Activated T-cell treated with anti-CD3 and anti-CD28 coated beads, Interleukin-2, amount 50 U/mL, for 4 hours (primary cell): ENCODE measurements around the gene SPATA12. TPM values are rescaled to one million over a fixed set of nuclear protein-coding genes. Genes with fewer than 3 reads are reported as not detected.

Source experiments
- ATAC-seq, 2 donors: fragments of 200-7000 bp; cut with Tn5 transposase; one replicate each; pipeline ENCODE4 v1.10.0; 2021
- DNase-seq: peaks from one replicate; pipeline ENCODE4 v3.0.0-alpha.2; 2020
- H3K27me3 Mint-ChIP-seq: one replicate; pipeline ENCODE4 v1.8.0; 2021; ENCODE audit warnings: low read depth, mixed read lengths
- H3K36me3 Mint-ChIP-seq: one replicate; pipeline ENCODE4 v1.8.0; 2022; ENCODE audit warnings: mixed read lengths; ENCODE audit not compliant: insufficient read depth
- H3K4me1 Mint-ChIP-seq: one replicate; pipeline ENCODE4 v1.8.0; 2021; ENCODE audit warnings: low read depth, mixed read lengths
- H3K4me3 Mint-ChIP-seq: one replicate; pipeline ENCODE4 v1.8.0; 2021; ENCODE audit warnings: mild to moderate bottlenecking, moderate library complexity, mixed read lengths
- H3K9me3 Mint-ChIP-seq: one replicate; pipeline ENCODE4 v1.8.0; 2021; ENCODE audit warnings: mixed read lengths
- total RNA-seq, 3 donors: library from RNA; stranded (reverse); gene quantifications; one replicate each; pipeline ENCODE4 v1.2.1, GENCODE V29; 2021

The SPATA12 gene, protein sequence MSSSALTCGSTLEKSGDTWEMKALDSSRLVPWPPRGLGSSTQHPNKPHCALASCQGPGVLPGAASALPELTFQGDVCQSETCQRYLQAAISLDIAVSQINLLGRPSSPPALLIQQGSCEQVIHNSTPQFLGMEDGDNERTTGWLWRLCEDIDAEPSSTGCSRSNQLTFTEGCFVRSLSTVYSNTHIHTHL
- not detected for total RNA-seq

DNA sequence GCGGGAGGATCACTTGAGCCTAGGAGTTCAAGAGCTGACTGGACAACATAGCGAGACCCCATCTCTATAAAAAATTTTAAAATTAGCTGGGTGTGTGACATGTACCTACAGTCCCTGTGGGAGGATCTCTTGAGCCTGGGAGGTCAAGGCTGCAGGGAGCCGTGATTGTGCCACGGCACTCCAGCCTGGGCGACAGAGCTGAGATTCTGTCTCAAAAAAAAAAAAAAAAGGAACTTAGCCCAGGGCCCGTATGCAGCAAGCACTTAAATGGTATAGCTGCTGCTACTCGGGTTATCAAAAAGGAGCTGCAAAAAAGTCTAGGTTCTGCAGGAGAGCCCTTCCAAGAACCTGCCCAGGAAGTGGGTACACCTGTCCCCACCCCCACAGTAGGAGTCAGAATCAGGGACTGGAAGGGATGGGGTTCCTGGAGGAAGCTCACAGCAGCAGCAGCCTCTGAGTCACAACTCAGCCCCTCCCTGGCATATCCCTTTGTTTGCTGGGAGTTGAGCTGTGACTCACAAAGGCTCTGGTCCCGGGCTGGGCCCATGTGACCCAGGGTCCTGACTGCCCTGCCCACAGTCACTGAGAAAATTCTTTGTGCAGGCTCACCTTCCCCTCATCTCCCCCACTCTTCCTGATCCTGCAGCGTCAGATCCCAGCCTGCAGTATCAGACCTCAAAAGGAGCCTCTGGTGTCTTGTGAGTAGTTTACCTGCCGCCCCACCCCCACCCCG, at the start of gene SPATA12:
Gene SPATA12 (plus strand): TSS at position 576 of the 733 bp plus-strand sequence. CDS start 13,031 bp downstream, outside the sequence.
- no peak within 1 kb of the TSS for H3K4me3 Mint-ChIP-seq
- no peaks in the 10 kb centered on the region for H3K9me3 Mint-ChIP-seq
- H3K4me1 Mint-ChIP-seq = no peaks in the 10 kb centered on the region
- H3K27me3 Mint-ChIP-seq = peaks cover 20% of the 10 kb centered on the region
- H3K36me3 Mint-ChIP-seq = no peaks in the 10 kb centered on the region
- ATAC-seq = no peak
- DNase-seq = no peak

DNA sequence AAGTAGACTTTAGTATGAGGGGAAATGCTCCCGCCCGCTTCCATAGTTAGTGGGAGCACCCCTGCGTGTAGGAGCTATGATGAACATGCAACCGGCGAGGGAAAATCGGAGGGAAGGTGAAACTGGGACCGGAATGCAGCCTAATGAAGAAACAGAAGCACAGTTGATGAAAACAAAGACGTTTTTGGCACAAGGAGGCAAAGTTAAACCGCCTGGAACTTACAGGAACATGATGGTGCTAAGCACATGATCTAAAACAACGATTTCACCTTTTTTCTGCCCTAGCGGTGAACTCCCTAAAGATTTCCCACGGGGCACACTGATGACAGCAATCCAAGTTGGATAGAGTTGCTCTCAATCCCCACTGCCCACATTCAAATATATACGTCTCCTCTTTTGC, 49.4 kb upstream of the SPATA12 start:
- H3K9me3 Mint-ChIP-seq = no peaks in the 10 kb centered on the region
- H3K27me3 Mint-ChIP-seq = peaks cover 6% of the 10 kb centered on the region
- peaks cover 4% of the 10 kb centered on the region for H3K4me1 Mint-ChIP-seq
- no peak overlapping the region for H3K4me3 Mint-ChIP-seq
- DNase-seq = no peak
- ATAC-seq = no peak
- no peaks in the 10 kb centered on the region for H3K36me3 Mint-ChIP-seq

DNA sequence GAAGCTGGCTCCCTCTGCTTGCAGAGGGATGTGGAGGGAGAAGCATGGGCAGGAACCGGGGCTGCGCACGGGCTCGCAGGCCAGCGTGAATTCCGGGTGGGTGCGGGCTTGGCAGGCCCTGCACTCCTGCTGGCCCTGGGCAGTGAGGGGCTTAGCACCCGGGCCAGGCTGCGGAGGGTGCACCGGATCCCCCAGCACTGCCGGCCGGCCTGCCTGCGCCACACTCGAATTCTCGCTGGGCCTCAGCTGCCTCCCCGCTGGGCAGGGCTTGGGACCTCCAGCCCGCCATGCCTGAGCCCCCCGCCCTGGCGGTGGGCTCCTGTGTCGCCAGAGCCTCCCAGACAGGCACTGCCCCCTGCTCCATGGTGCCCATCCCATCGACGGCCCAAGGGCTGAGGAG, 47.6 kb upstream of the SPATA12 start:
- Mint-ChIP-seq H3K9me3 (no peaks in the 10 kb centered on the region), H3K4me1 (no peaks in the 10 kb centered on the region), H3K27me3 (peaks cover 10% of the 10 kb centered on the region), H3K36me3 (no peaks in the 10 kb centered on the region), H3K4me3 (no peak overlapping the region)
- ATAC-seq = no peak
- no peak for DNase-seq

DNA sequence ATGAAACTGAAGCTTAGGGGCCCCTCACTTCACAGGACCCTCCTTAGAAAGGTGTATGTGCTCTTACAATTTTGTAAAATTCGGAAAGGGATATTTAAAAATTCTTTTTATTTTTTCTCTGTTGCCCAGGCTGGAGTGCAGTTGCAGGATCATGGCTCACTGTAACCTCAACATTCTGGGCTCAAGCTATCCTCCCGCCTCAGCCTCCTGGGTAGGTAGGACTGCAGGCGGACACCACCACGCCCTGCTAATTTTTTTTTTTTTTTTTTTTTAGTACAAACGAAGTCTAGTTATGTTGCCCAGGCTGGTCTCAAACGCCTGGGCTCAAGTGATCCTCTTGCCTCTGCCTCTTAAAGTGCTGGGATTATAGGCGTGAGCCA, 45.1 kb upstream of the SPATA12 start:
- Mint-ChIP-seq H3K27me3 (peaks cover 12% of the 10 kb centered on the region), H3K4me1 (no peaks in the 10 kb centered on the region), H3K36me3 (no peaks in the 10 kb centered on the region), H3K9me3 (no peaks in the 10 kb centered on the region), H3K4me3 (no peak overlapping the region)
- DNase-seq = no peak
- ATAC-seq = no peak

DNA sequence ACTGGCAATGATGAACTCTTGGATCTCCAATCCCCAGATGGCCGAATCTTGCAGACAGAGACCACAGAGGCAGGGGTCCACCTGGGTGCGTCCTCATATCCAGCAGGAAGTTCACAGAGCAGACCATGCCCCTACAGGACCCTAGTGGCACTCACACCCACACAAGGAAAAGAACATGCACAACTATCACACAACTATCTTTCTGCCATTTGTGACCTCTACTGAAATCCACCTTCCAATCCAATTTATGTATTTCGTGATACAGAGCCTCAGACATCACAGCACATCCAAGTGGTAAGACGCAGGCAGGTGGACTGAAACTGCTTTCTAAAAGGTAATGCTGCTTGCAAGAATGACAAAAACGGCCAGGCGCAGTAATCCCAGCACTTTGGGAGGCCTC, 44.6 kb upstream of the SPATA12 start:
- ATAC-seq (no peak), DNase-seq (no peak)
- no peaks in the 10 kb centered on the region for H3K9me3 Mint-ChIP-seq
- no peaks in the 10 kb centered on the region for H3K36me3 Mint-ChIP-seq
- H3K4me3 Mint-ChIP-seq = no peak overlapping the region
- peaks cover 13% of the 10 kb centered on the region for H3K27me3 Mint-ChIP-seq
- no peaks in the 10 kb centered on the region for H3K4me1 Mint-ChIP-seq

DNA sequence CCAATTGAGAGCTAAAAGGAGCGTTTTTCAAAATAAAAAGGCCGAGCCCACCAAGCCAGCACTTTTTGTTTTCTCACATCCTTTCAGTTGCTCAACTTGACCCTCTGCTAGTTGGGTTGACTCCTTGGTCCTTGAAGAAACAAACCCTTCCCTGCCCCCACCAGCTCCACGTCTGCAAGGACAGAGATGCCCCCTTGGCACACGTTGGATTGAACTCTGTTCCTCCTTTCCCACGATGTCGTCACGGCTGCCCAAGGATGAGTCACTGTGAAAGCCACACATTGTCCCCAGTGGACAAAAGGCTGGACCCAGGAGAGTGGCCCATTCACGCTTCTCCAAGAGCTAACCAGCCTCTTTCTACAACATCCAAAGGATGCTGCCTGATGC, 43.0 kb upstream of the SPATA12 start:
- ATAC-seq (no peak), DNase-seq (no peak)
- Mint-ChIP-seq H3K4me3 (no peak overlapping the region), H3K9me3 (no peaks in the 10 kb centered on the region), H3K4me1 (no peaks in the 10 kb centered on the region), H3K27me3 (peaks cover 13% of the 10 kb centered on the region), H3K36me3 (no peaks in the 10 kb centered on the region)

DNA sequence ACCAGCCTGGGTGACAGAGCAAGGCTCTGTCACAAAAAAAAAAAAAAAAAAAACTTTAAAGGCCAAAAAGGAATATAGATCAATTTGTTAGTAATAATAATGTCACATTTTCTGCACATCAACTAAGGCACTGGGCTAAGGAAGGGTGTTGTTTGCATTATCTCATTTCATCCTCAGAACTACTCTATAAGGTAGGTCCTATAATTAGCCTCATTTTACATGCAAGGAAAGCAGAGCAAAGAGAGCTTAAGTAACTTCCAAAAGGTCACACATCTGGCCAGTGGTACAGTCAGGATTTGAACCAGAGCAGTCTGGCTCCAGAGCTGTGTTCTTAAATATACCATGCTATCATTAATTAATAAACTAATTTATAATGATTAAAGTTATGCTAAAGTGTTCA, 42.2 kb upstream of the SPATA12 start:
- no peaks in the 10 kb centered on the region for H3K4me1 Mint-ChIP-seq
- peaks cover 16% of the 10 kb centered on the region for H3K27me3 Mint-ChIP-seq
- no peaks in the 10 kb centered on the region for H3K9me3 Mint-ChIP-seq
- DNase-seq = no peak
- no peak for ATAC-seq
- H3K4me3 Mint-ChIP-seq = no peak overlapping the region
- H3K36me3 Mint-ChIP-seq = no peaks in the 10 kb centered on the region

DNA sequence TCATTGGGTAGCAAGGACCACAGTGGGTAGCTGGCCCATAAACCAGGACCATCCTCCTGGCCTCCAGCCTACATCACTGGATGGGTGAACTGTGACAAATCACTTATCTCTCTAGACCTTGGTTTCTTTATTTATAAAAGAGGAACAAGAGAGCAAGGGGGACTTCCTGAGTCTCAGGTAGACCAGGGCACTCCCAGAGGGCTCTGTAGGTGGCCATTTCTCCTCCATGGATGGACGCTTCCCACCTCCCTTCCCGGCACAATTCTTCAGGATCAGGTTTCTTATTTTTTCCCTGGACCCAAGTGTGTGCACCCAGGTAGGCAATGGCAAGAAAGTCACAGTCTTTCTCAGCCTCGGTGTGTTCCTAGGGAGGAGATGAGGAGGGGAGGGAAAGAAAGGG, 41.4 kb upstream of the SPATA12 start:
- DNase-seq (no peak), ATAC-seq (no peak)
- Mint-ChIP-seq H3K27me3 (peaks cover 16% of the 10 kb centered on the region), H3K4me1 (no peaks in the 10 kb centered on the region), H3K36me3 (no peaks in the 10 kb centered on the region), H3K4me3 (no peak overlapping the region), H3K9me3 (no peaks in the 10 kb centered on the region)

DNA sequence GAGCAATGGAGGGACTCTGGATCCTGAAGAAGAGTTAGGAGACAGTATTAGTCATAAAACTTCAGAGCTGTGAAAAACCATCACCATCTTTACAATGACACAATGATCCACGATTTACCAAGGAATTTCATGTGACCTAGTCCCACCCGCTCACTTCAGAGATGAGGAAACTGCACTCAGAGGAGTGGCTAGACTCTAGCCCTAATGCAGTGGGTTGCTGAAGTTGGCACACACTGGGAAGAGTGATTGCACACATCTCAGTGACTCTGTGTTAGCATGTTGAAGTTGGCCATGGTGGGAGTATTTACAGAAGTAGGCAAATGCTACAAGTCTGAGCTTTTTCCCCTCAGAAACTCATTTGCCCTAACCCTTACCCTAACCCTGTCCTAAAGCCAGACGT, 35.2 kb upstream of the SPATA12 start:
- no peaks in the 10 kb centered on the region for H3K36me3 Mint-ChIP-seq
- no peaks in the 10 kb centered on the region for H3K9me3 Mint-ChIP-seq
- H3K27me3 Mint-ChIP-seq = peaks cover 8% of the 10 kb centered on the region
- no peak for ATAC-seq
- no peaks in the 10 kb centered on the region for H3K4me1 Mint-ChIP-seq
- no peak for DNase-seq
- H3K4me3 Mint-ChIP-seq = no peak overlapping the region

DNA sequence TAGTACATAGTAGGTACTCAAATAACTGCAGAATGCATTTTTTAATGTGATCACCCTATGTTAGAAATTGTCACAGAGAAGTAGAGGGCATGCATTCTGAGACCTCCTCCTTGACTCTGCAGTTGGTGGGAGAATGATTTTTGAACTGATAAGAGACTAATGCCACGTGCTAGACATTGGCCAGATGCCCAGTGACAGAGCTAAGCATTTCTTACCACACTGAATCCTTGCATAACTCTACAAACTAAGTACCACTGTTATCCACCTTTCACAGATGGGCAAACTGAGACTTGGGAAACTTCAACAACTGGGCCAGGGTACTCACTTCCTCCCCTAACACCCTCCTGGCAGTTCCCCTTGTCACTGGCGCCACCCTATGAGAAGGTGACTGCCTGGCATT, 33.5 kb upstream of the SPATA12 start:
- ATAC-seq (no peak), DNase-seq (no peak)
- Mint-ChIP-seq H3K36me3 (no peaks in the 10 kb centered on the region), H3K4me3 (no peak overlapping the region), H3K9me3 (no peaks in the 10 kb centered on the region), H3K4me1 (no peaks in the 10 kb centered on the region), H3K27me3 (peaks cover 5% of the 10 kb centered on the region)

DNA sequence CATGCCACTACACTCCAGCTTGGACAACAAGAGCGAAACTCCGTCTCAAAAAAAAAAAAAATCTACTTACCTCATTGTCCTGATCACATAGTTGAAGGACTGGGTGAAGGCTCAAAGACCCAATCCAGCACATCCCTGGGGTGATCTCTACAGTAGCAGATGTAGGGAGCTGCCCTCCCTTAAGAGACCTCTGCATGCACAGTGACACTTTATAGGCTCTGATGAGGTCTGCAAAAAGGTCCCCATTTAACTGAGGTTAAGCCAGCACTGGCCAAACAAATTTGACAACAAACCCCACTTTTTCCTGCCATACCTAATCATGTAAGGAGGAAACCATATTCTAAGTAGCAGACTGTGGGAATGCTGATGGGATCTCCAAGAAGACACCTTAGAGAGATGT, 31.1 kb upstream of the SPATA12 start:
- H3K9me3 Mint-ChIP-seq = no peaks in the 10 kb centered on the region
- H3K27me3 Mint-ChIP-seq = peaks cover 2% of the 10 kb centered on the region
- no peaks in the 10 kb centered on the region for H3K36me3 Mint-ChIP-seq
- ATAC-seq (no peak), DNase-seq (no peak)
- no peaks in the 10 kb centered on the region for H3K4me1 Mint-ChIP-seq
- H3K4me3 Mint-ChIP-seq = no peak overlapping the region

DNA sequence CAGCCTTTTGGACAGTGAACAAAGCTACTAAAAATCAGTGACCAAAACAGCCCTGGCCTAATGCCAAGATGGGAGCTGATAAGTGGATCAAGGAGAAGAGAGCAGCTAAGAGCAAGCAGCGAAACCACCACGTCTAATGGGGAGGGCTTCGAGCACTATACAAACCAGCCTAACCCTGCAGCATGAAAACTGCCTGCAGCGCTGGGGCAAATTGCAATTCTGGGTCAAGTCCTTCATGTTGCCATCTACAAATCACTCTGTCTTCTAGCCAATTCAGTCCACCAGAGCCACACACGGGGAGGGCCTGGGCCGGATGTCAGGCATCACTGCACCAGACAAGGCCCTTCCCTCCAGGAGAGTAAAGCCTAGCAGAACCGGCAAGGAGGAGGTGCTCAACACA, 30.5 kb upstream of the SPATA12 start:
- no peaks in the 10 kb centered on the region for H3K36me3 Mint-ChIP-seq
- H3K4me3 Mint-ChIP-seq = no peak overlapping the region
- ATAC-seq (no peak), DNase-seq (no peak)
- H3K9me3 Mint-ChIP-seq = no peaks in the 10 kb centered on the region
- no peaks in the 10 kb centered on the region for H3K4me1 Mint-ChIP-seq
- no peaks in the 10 kb centered on the region for H3K27me3 Mint-ChIP-seq

DNA sequence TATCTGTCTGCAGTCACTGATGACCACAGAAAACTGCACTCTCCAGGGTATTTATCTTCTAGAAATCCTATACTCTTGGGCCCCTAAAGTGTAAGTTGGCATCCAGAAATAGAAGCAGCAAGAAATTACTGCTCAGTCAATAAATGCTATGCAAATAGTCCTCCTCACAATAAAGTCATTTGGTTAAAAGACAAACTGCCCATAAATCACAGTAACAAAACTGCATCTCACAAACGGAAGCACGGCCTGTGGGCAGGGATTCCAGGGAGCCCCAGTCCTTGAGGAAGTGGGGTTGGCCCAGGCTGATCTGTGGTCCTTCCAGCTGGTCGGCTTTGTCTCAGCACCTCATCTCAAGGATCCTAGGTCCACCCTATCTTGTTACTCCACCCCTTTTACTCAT, 29.7 kb upstream of the SPATA12 start:
- no peak for DNase-seq
- Mint-ChIP-seq H3K36me3 (no peaks in the 10 kb centered on the region), H3K4me3 (no peak overlapping the region), H3K4me1 (no peaks in the 10 kb centered on the region), H3K9me3 (no peaks in the 10 kb centered on the region), H3K27me3 (no peaks in the 10 kb centered on the region)
- no peak for ATAC-seq

DNA sequence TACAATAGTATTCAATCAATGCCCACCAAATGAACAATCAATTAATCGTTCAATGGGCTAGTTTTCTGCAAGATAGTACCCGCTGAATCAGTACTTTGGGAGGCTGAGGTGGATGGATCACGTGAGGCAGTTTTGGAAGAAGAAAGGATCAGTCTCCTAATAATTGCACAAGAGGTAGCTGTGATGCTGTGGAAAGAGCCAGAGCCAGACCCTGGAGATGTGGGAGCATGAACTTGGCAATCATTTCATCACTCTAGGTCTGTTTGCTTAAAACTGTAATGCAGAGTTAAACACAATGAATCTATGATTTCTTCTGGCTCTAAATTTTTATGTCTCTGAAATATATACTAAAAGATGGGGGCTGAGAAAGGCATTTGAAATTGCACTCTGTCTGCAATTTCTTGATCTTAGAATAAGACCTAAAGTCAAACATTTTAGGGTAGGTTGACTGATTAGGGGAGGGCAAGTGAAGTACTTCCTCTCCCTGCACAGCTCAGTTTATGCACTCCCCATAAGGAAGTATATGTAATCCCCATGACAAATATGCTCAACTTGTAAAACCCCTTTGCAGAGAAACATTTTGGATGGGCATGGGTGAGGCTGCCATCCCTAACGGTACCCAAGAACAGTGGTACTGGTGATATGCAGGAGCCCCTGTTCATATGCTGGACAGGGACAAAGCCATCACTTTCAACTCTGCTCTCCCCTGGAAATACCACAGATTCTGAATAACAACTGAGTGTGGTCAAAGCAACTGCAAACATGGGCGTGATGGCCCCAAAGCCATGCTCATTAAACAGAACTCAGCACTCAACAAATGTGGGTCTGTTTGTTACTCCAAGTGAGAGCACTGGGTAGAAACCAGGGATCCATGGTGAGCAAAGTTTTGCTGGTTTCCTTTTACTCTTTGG, 28.6 kb upstream of the SPATA12 start:
- Mint-ChIP-seq H3K9me3 (no peaks in the 10 kb centered on the region), H3K27me3 (no peaks in the 10 kb centered on the region), H3K4me1 (no peaks in the 10 kb centered on the region), H3K36me3 (no peaks in the 10 kb centered on the region), H3K4me3 (no peak overlapping the region)
- DNase-seq (no peak), ATAC-seq (no peak)

DNA sequence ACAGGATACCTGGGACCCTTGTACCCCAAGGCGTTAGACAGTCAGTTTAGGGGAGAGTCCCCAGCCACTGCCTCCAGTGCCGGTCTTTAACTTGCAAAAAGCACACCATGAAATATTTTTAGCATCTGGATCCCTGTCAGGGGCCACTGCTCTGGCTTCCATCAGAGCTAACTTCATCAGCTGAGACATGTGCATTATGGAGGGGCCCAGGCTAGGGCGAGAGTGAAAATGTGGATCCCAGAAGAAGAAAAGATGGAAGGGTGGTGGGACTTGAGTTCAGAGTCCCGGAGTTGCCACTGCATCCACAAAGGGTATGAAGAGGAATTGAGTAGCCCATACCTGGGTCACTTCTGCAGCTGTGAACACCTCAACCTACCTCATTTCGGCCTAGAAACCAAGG, 23.5 kb upstream of the SPATA12 start:
- peaks cover 10% of the 10 kb centered on the region for H3K27me3 Mint-ChIP-seq
- no peak overlapping the region for H3K4me3 Mint-ChIP-seq
- no peaks in the 10 kb centered on the region for H3K36me3 Mint-ChIP-seq
- DNase-seq = no peak
- no peaks in the 10 kb centered on the region for H3K9me3 Mint-ChIP-seq
- no peak for ATAC-seq
- no peaks in the 10 kb centered on the region for H3K4me1 Mint-ChIP-seq
